ENCODE results near the gene GRIA3.

- TF ChIP-seq CTCF (IDR thresholded peaks at IDR 0.05) (no peak), POLR2A (IDR thresholded peaks at IDR 0.05) (no peak)
Observed at GRCh38 chrX:123173833-123174232, 10.2 kb upstream of the GRIA3 start.

Measured in uterus (tissue), 2 donors.